ENCODE data around the gene DCDC1.

DNA sequence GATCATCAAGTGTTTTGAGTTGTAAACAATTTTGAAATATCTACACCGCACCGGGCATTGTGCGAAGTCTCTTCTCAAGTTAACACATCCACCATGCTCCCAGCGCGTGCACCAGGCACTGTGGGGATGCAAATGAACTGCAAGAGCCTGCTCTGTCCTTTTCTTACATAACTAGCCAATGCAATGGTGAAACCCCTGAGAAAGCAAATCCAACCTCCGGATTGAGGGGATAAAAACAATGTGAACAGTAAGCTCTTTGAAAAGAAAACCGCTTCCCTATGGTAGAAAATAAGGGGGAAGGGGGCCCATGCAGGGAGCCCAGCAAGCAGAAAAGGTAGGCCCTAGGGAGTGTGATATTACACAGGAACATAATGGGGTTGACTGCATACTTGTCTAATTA lies 508.5 kb downstream of the DCDC1 start:
- TF ChIP-seq POLR2A (IDR thresholded peaks at IDR 0.05) (no peak), EP300 (IDR thresholded peaks at IDR 0.05) (no peak), POLR2AphosphoS5 (IDR thresholded peaks at IDR 0.05) (no peak)
- TF ChIP-seq, protein P1, sequence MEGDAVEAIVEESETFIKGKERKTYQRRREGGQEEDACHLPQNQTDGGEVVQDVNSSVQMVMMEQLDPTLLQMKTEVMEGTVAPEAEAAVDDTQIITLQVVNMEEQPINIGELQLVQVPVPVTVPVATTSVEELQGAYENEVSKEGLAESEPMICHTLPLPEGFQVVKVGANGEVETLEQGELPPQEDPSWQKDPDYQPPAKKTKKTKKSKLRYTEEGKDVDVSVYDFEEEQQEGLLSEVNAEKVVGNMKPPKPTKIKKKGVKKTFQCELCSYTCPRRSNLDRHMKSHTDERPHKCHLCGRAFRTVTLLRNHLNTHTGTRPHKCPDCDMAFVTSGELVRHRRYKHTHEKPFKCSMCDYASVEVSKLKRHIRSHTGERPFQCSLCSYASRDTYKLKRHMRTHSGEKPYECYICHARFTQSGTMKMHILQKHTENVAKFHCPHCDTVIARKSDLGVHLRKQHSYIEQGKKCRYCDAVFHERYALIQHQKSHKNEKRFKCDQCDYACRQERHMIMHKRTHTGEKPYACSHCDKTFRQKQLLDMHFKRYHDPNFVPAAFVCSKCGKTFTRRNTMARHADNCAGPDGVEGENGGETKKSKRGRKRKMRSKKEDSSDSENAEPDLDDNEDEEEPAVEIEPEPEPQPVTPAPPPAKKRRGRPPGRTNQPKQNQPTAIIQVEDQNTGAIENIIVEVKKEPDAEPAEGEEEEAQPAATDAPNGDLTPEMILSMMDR (IDR thresholded peaks at IDR 0.05): no peak
